ENCODE measurements around the gene AGPAT4. TPM values are rescaled to one million over a fixed set of nuclear protein-coding genes. Genes with fewer than 3 reads are reported as not detected.

Gene AGPAT4
- total and polyA plus RNA-seq, 2 donors (not counting 1 experiment from before 2014, with no cell fraction given) = 4.4 to 6.1 TPM

- Histone ChIP-seq H3K79me2 (ENCODE audit: control insufficient read depth, insufficient read depth, low read length) (no peaks in the 10 kb centered on the region), H3K9me3 (ENCODE audit: control extremely low read depth in 1 of 3, control insufficient read depth in 2 of 3, insufficient read depth in 1 of 3, low read length in 2 of 3) (peaks cover 0 to 3% (median 0%) of the 10 kb centered on the region in 3 donors), H3K27ac (ENCODE audit: low read length in 2 of 2) (no peak overlapping the region), H4K20me1 (ENCODE audit: control insufficient read depth, insufficient read depth, low read length, poor library complexity, severe bottlenecking) (no peaks in the 10 kb centered on the region), H2AFZ (ENCODE audit: insufficient read depth, low read depth, low read length, poor library complexity, severe bottlenecking) (no peak overlapping the region), H3K9ac (ENCODE audit: low read length) (no peak overlapping the region), H3K4me1 (ENCODE audit: control insufficient read depth in 2 of 2, insufficient read depth in 2 of 2, low read length in 2 of 2) (no peaks in the 10 kb centered on the region), H3K4me2 (replicated peaks; ENCODE audit: low read depth, low read length, poor library complexity, severe bottlenecking) (no peak overlapping the region), H3K27me3 (replicated peaks in 1 of 4; ENCODE audit: control extremely low read depth in 1 of 4, control insufficient read depth in 3 of 4, insufficient read depth in 4 of 4, low read length in 3 of 4) (no peaks in the 10 kb centered on the region), H3K36me3 (replicated peaks in 1 of 2; ENCODE audit: control extremely low read depth in 1 of 2, control insufficient read depth in 1 of 2, extremely low read depth in 1 of 2, insufficient read depth in 2 of 2, low read length in 1 of 2) (no peaks in the 10 kb centered on the region), H3K4me3 (ENCODE audit: control extremely low read depth in 1 of 5, extremely low read depth in 1 of 5, insufficient read depth in 1 of 5, low read depth in 2 of 5, low read length in 4 of 5) (no peak overlapping the region)
- H3K27ac Mint-ChIP-seq = no peak overlapping the region
- no CpG with 5 or more reads among the region's 1 CpG for WGBS (ENCODE audit: insufficient coverage)
- no peaks in the 10 kb centered on the region for H3K9me3 Mint-ChIP-seq (ENCODE audit: insufficient read depth)
- DNase-seq (no peak), ATAC-seq (ENCODE audit: low read depth) (no peak)
- H3K4me1 Mint-ChIP-seq = peaks cover 5% of the 10 kb centered on the region
- intact Hi-C loops (cut with micrococcal nuclease) = no loop called here
- TF ChIP-seq CTCF (IDR thresholded peaks at IDR 0.05) (no peak), EZH2 (IDR thresholded peaks at IDR 0.05; ENCODE audit: borderline replicate concordance, insufficient read depth, low read depth, low read length, poor library complexity, severe bottlenecking) (no peak)
- CTCF ChIA-PET = no interaction called here
- H3K4me3 Mint-ChIP-seq = no peak overlapping the region
- no peaks in the 10 kb centered on the region for H3K27me3 Mint-ChIP-seq
- POLR2A ChIA-PET = no interaction called here
Observed at GRCh38 chr6:161237176-161237575, 36.7 kb downstream of the AGPAT4 start.

- no peaks in the 10 kb centered on the region for H3K9me3 Mint-ChIP-seq (ENCODE audit: insufficient read depth)
- Histone ChIP-seq H3K36me3 (replicated peaks in 1 of 2; ENCODE audit: control extremely low read depth in 1 of 2, control insufficient read depth in 1 of 2, extremely low read depth in 1 of 2, insufficient read depth in 2 of 2, low read length in 1 of 2) (no peaks in the 10 kb centered on the region), H3K4me3 (ENCODE audit: control extremely low read depth in 1 of 5, extremely low read depth in 1 of 5, insufficient read depth in 1 of 5, low read depth in 2 of 5, low read length in 4 of 5) (no peak overlapping the region), H3K4me2 (replicated peaks; ENCODE audit: low read depth, low read length, poor library complexity, severe bottlenecking) (no peak overlapping the region), H3K27ac (ENCODE audit: low read length in 2 of 2) (no peak overlapping the region), H3K9ac (ENCODE audit: low read length) (no peak overlapping the region), H4K20me1 (ENCODE audit: control insufficient read depth, insufficient read depth, low read length, poor library complexity, severe bottlenecking) (no peaks in the 10 kb centered on the region), H3K27me3 (replicated peaks in 1 of 4; ENCODE audit: control extremely low read depth in 1 of 4, control insufficient read depth in 3 of 4, insufficient read depth in 4 of 4, low read length in 3 of 4) (no peaks in the 10 kb centered on the region), H2AFZ (ENCODE audit: insufficient read depth, low read depth, low read length, poor library complexity, severe bottlenecking) (no peak overlapping the region), H3K9me3 (ENCODE audit: control extremely low read depth in 1 of 3, control insufficient read depth in 2 of 3, insufficient read depth in 1 of 3, low read length in 2 of 3) (peaks cover 0 to 3% (median 0%) of the 10 kb centered on the region in 3 donors), H3K79me2 (ENCODE audit: control insufficient read depth, insufficient read depth, low read length) (no peaks in the 10 kb centered on the region), H3K4me1 (ENCODE audit: control insufficient read depth in 2 of 2, insufficient read depth in 2 of 2, low read length in 2 of 2) (no peaks in the 10 kb centered on the region)
- ChIA-PET POLR2A (no interaction called here), CTCF (interaction anchor here (0.7 kb wide), 1 partner anchor 12 kb away, joined by 3 read pairs; no protein-coding TSS in a partner anchor)
- H3K4me1 Mint-ChIP-seq = peaks cover 5% of the 10 kb centered on the region
- ATAC-seq (ENCODE audit: low read depth) = no peak
- intact Hi-C loops (cut with micrococcal nuclease) = no loop called here
- no peak for DNase-seq
- no peak overlapping the region for H3K4me3 Mint-ChIP-seq
- TF ChIP-seq CTCF (IDR thresholded peaks at IDR 0.05) (no peak), EZH2 (IDR thresholded peaks at IDR 0.05; ENCODE audit: borderline replicate concordance, insufficient read depth, low read depth, low read length, poor library complexity, severe bottlenecking) (no peak)
- WGBS (ENCODE audit: insufficient coverage) = 75% methylated on average over 4 of the region's 15 CpGs
- H3K27me3 Mint-ChIP-seq = no peaks in the 10 kb centered on the region
- no peak overlapping the region for H3K27ac Mint-ChIP-seq
Observed at GRCh38 chr6:161235776-161236633, 37.9 kb downstream of the AGPAT4 start.

All from B cell (primary cell).